GM23338 (cell line): ENCODE data around the gene MYCBPAP. TPM values are rescaled to one million over a fixed set of nuclear protein-coding genes. Genes with fewer than 3 reads are reported as not detected.

Experiments
- ATAC-seq: fragments of 200-7000 bp; cut with Tn5 transposase; 3 replicates; pipeline ENCODE4 v1.9.1; 2020
- DNase-seq: peaks from one replicate; pipeline ENCODE4 v3.0.0-alpha.2; 2015; ENCODE audit warnings: low spot score
- H2AFZ ChIP-seq: fragments of 200-600 bp; sonication (generic); 2 replicates; pipeline ENCODE4 v1.8.0; 2016; ENCODE audit warnings: antibody characterized with exemption, mild to moderate bottlenecking, moderate library complexity
- H3F3A ChIP-seq: fragments of 200-600 bp; sonication (generic); replicated peaks from 2 replicates; pipeline ENCODE4 v1.8.0; 2017; ENCODE audit warnings: antibody characterized with exemption, mixed run types, low read depth
- H3K27ac ChIP-seq: fragments of 200-600 bp; sonication (generic); 2 replicates; pipeline ENCODE4 v1.6.1; 2016; ENCODE audit warnings: low read depth
- H3K27me3 ChIP-seq: fragments of 200-600 bp; sonication (generic); 2 replicates; pipeline ENCODE4 v1.8.0; 2016; ENCODE audit warnings: mild to moderate bottlenecking, mixed run types, moderate library complexity; ENCODE audit not compliant: insufficient read depth
- H3K36me3 ChIP-seq: fragments of 200-600 bp; sonication (generic); 2 replicates; pipeline ENCODE4 v1.8.0; 2016; ENCODE audit warnings: mild to moderate bottlenecking; ENCODE audit not compliant: insufficient read depth
- H3K4me1 ChIP-seq: fragments of 200-600 bp; sonication (generic); 2 replicates; pipeline ENCODE4 v1.8.0; 2016; ENCODE audit warnings: mild to moderate bottlenecking, moderate library complexity; ENCODE audit not compliant: insufficient read depth
- H3K4me2 ChIP-seq: fragments of 200-600 bp; sonication (generic); 2 replicates; pipeline ENCODE4 v1.7.1; 2017; ENCODE audit warnings: mixed run types
- H3K4me3 ChIP-seq: fragments of 200-600 bp; sonication (generic); 2 replicates; pipeline ENCODE4 v1.6.1; 2016; ENCODE audit warnings: mixed run types
- H3K79me2 ChIP-seq: fragments of 200-600 bp; sonication (generic); replicated peaks from 2 replicates; pipeline ENCODE4 v1.8.0; 2017; ENCODE audit warnings: mild to moderate bottlenecking; ENCODE audit not compliant: insufficient read depth
- H3K9me2 ChIP-seq: fragments of 200-600 bp; sonication (generic); 2 replicates; pipeline ENCODE4 v1.8.0; 2017; ENCODE audit not compliant: insufficient read depth
- H4K20me1 ChIP-seq: fragments of 200-600 bp; sonication (generic); replicated peaks from 2 replicates; pipeline ENCODE4 v1.8.0; 2017; ENCODE audit warnings: mild to moderate bottlenecking; ENCODE audit not compliant: insufficient read depth
- H3K27ac Mint-ChIP-seq: 2 replicates; pipeline ENCODE4 v1.8.0; 2020; ENCODE audit warnings: inconsistent platforms, mild to moderate bottlenecking, moderate library complexity, mixed read lengths
- H3K27me3 Mint-ChIP-seq: 3 replicates; pipeline ENCODE4 v1.8.0; 2022; ENCODE audit warnings: low read depth, mild to moderate bottlenecking, moderate library complexity, mixed read lengths, inconsistent platforms; ENCODE audit not compliant: insufficient read depth, poor library complexity
- H3K36me3 Mint-ChIP-seq: 3 replicates; pipeline ENCODE4 v1.8.0; 2021; ENCODE audit warnings: low read depth, mild to moderate bottlenecking, inconsistent platforms, moderate library complexity, mixed read lengths
- H3K4me1 Mint-ChIP-seq: 3 replicates; pipeline ENCODE4 v1.8.0; 2020; ENCODE audit warnings: mild to moderate bottlenecking, inconsistent platforms, mixed read lengths
- H3K4me3 Mint-ChIP-seq: 3 replicates; pipeline ENCODE4 v1.8.0; 2021; ENCODE audit warnings: moderate library complexity, mild to moderate bottlenecking, inconsistent platforms, mixed read lengths
- H3K9me3 Mint-ChIP-seq: 3 replicates; pipeline ENCODE4 v1.8.0; 2020; ENCODE audit warnings: moderate library complexity, mild to moderate bottlenecking, inconsistent platforms, mixed read lengths
- CREB1 ChIP-seq: fragments of 250-450 bp; sonication (Bioruptor Pico); IDR thresholded peaks from 2 replicates; pipeline ENCODE4 v1.5.0; 2020; ENCODE audit warnings: low read depth, mild to moderate bottlenecking, moderate library complexity
- ETS1 ChIP-seq: IDR thresholded peaks from 2 replicates; pipeline ENCODE4 v1.6.1; 2016; ENCODE audit warnings: antibody characterized with exemption
- STAT1 ChIP-seq: IDR thresholded peaks from one replicate; pipeline ENCODE4 v1.6.1; 2016; ENCODE audit warnings: antibody characterized with exemption; ENCODE audit not compliant: unreplicated experiment
- ZNF462 ChIP-seq: fragments of 250-450 bp; sonication (Bioruptor Pico); IDR thresholded peaks from 2 replicates; pipeline ENCODE4 v1.5.0; 2020; ENCODE audit warnings: mild to moderate bottlenecking, moderate library complexity
- polyA plus RNA-seq: library from polyadenylated mRNA; unstranded; fragments of >200 nt; fragmentation: Nextera tagmentation; extraction: Ambion mirVana; gene quantifications from 2 replicates; pipeline ENCODE4 v1.2.1, GENCODE V29; 2016
- total RNA-seq: library from RNA; depleted of rRNA; stranded (reverse); fragments of >200 nt; shearing (Covaris generic); gene quantifications from 2 replicates; pipeline ENCODE4 v1.2.3, GENCODE V29; 2014

The MYCBPAP gene
- total and polyA plus RNA-seq, 2 experiments from 2014 or later: 0.63 to 1.7 TPM

- Mint-ChIP-seq H3K27ac (no peak overlapping the region), H3K4me3 (no peak overlapping the region), H3K9me3 (no peaks in the 10 kb centered on the region), H3K4me1 (peaks cover 10% of the 10 kb centered on the region; the same call in 2 of the 3 replicates), H3K27me3 (peaks cover 20% of the 10 kb centered on the region), H3K36me3 (no peaks in the 10 kb centered on the region; the same call in 2 of the 3 replicates)
- Histone ChIP-seq H2AFZ (no peak overlapping the region), H3K4me1 (peaks cover 9% of the 10 kb centered on the region; the same call in 1 of the 2 replicates), H3K27ac (no peak overlapping the region), H3K27me3 (no peaks in the 10 kb centered on the region), H3K4me3 (no peak overlapping the region), H3K4me2 (no peak overlapping the region), H3K79me2 (no peaks in the 10 kb centered on the region), H3F3A (no peaks in the 10 kb centered on the region), H4K20me1 (no peaks in the 10 kb centered on the region), H3K9me2 (no peaks in the 10 kb centered on the region), H3K36me3 (no peaks in the 10 kb centered on the region)
- no peak for DNase-seq
- no peak for ATAC-seq
- TF ChIP-seq ETS1 (no peak), ZNF462 (no peak), CREB1 (CRISPR knock-in tag) (no peak)
Measured at GRCh38 chr17:50548831-50549230, 40.6 kb downstream of the MYCBPAP start.

GRCh38 chr17:50549256-50549941 is 41.2 kb downstream of the MYCBPAP start:
- H3K4me2 ChIP-seq: no peak overlapping the region
- no peaks in the 10 kb centered on the region for H3K27me3 ChIP-seq
- no peak overlapping the region for H2AFZ ChIP-seq
- no peaks in the 10 kb centered on the region for H3F3A ChIP-seq
- no peaks in the 10 kb centered on the region for H4K20me1 ChIP-seq
- H3K79me2 ChIP-seq: no peaks in the 10 kb centered on the region
- ATAC-seq: no peak
- Mint-ChIP-seq H3K9me3 (no peaks in the 10 kb centered on the region), H3K4me3 (no peak overlapping the region), H3K4me1 (peaks cover 10% of the 10 kb centered on the region; the same call in 2 of the 3 replicates), H3K27me3 (peaks cover 16% of the 10 kb centered on the region), H3K27ac (no peak overlapping the region), H3K36me3 (no peaks in the 10 kb centered on the region; the same call in 2 of the 3 replicates)
- H3K9me2 ChIP-seq: no peaks in the 10 kb centered on the region
- H3K4me1 ChIP-seq: peaks cover 9% of the 10 kb centered on the region; the same call in 1 of the 2 replicates
- no peak for DNase-seq
- H3K27ac ChIP-seq: no peak overlapping the region
- no peak overlapping the region for H3K4me3 ChIP-seq
- H3K36me3 ChIP-seq: no peaks in the 10 kb centered on the region
- TF ChIP-seq STAT1: no peak
- no peak for TF ChIP-seq ETS1
